WI38 (cell line): Measurements from ENCODE around the gene GFM1.

Experiments
- H3K4me3 ChIP-seq: 2 replicates; pipeline ENCODE4 v1.5.1; 2011; ENCODE audit warnings: low read depth, mild to moderate bottlenecking, control low read depth, low read length
- TF ChIP-seq, protein P1 (sequence below): IDR thresholded peaks from 2 replicates; pipeline ENCODE4 v1.5.1; 2012; ENCODE audit warnings: low read depth, mild to moderate bottlenecking, control low read depth, low read length

GFM1 gene

DNA sequence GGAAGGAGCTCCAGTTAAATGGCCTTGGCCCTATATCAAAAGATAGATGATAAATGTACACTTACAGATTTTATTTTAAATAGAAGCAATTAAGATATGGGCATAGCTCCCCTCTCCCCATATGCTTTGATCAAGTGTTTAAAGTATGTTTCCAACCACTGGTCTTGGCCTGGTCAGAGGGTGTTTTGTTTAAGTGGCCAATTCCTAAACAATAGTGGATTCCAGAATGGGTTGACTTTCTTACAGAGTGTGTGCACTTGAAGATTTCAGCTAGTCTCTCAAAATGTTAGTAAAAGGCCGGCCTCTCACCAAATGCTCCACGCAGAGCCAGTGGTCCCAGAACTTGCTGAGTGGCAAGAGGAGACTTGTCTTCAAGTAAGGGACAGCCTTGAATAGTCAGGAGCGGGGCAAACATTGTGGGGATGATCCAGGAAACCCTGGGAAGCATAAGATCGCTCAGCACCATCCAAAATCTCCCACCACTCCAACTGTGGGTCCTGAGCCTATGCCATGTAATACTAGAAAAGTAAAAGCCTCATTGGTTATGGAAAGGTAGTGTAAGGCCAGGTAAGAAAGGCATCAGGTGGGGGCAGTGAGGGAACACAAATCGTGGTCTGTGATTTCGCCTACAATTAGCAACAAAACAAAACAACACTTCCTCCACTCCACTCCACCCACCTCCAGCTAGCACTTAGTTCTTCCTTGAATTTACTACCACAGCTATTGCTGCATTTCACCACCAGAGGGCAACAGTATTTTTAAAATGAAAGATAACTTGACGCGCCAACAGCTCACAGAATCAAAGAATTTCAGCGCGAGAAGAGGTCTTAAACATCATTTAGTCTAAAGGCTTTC lies 83.1 kb downstream of the GFM1 start:
- TF ChIP-seq, protein P1, sequence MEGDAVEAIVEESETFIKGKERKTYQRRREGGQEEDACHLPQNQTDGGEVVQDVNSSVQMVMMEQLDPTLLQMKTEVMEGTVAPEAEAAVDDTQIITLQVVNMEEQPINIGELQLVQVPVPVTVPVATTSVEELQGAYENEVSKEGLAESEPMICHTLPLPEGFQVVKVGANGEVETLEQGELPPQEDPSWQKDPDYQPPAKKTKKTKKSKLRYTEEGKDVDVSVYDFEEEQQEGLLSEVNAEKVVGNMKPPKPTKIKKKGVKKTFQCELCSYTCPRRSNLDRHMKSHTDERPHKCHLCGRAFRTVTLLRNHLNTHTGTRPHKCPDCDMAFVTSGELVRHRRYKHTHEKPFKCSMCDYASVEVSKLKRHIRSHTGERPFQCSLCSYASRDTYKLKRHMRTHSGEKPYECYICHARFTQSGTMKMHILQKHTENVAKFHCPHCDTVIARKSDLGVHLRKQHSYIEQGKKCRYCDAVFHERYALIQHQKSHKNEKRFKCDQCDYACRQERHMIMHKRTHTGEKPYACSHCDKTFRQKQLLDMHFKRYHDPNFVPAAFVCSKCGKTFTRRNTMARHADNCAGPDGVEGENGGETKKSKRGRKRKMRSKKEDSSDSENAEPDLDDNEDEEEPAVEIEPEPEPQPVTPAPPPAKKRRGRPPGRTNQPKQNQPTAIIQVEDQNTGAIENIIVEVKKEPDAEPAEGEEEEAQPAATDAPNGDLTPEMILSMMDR, result peak; percentile 56
- H3K4me3 ChIP-seq, result no peak overlapping the region

- no peak overlapping the region for H3K4me3 ChIP-seq
Measured at GRCh38 chr3:158728061-158728377, 83.7 kb downstream of the GFM1 start.

DNA sequence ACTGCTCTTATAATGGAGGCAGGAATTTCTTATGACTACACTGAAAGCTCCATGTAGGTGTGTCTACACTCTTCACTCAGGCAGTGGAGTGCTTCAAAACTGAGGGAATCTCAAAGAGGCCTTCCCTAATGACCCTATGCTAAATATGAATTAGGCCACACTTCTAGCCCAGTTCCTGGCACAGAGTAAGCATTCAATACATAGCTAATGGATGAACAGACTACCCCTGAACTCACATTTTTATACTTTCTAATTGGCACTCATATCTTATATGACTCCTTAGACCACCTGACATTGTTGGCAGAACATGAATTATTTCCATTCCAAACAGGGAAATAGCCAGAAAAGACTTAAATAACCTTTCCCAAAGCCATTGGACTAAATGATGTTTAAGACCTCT lies 84.5 kb downstream of the GFM1 start:
- TF ChIP-seq, protein P1, result no peak
- H3K4me3 ChIP-seq, result no peak overlapping the region

More at GRCh38 chr3:158728061-158728377, 83.7 kb downstream of the GFM1 start:
- TF ChIP-seq, protein P1, result no peak

GRCh38 chr3:158731486-158731885 lies 87.2 kb downstream of the GFM1 start:
- TF ChIP-seq, protein P1, result no peak
- H3K4me3 ChIP-seq, result peak overlapping the region; percentile 60

DNA sequence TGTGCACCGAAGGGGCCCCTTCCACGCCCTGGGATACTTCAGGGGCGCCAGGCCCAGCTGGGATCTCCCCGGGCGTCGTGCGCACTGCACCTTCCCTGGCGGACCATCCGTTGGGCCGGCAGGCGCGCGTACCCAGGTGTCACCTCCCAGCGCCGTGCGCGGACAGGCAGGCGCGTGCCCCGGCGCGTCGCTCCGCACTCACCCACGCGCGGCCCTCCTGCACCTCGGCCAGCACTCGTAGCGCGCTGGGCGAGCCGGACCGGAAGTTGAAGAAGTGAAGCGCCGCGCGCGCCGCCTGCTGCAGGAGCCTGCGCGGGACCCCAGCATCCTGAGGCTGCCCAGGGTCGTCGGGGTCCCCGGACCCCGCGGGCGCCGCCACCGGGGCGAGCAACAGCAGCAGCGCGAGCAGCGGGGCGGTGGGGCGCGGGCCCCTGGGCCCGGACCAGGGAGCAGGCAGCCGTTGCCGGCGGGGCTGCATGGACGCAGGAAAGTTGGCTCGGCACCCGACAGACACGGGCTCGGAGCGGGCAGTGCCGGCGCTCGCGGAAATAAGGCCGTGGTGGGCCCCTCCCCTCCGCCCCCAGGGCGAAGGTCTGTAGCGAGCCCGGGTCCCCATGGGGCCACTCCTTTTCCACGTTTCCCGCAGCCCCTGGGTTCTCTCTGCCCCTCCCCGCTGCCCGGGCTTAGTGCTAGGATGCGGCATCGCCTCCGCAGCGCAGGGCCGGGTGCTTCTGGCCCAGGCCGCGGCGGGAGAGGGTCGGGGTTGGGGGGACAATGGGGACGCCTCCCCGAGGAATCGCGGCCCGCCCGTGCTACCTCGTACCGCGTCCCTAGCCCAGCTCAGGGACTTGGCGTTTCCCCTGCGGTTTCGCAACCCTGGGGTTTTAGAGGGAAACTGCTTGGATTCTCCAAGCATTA lies 87.9 kb downstream of the GFM1 start, which contains the start of gene RARRES1:
TSS of gene RARRES1 (minus strand) at position 520 of the 918 bp plus-strand sequence. CDS start at position 478, 42 bp downstream.
- peak within 1 kb of the TSS; percentile 60 for H3K4me3 ChIP-seq
- TF ChIP-seq, protein P1, result no peak

DNA sequence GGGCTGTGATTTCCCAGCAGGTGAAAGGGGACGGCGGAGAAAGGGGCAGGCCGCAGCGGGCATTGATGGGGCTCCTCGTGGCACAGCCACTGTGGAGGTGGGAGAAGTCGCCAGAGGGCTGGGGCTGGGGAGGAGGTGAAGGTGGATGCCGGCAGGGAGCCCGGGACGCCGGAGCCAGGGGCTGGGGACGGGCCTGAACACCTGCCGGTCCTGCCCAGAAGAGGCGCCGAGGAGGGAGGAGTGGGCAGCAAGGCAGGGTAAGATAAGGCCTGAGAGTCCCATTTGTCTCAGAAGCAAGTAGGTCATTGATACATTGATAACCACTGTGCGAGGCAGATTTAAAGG lies 88.5 kb downstream of the GFM1 start:
- TF ChIP-seq, protein P1, result no peak
- H3K4me3 ChIP-seq, result peak overlapping the region; percentile 60

- no peak overlapping the region for H3K4me3 ChIP-seq
- TF ChIP-seq, protein P1, result no peak
Measured at GRCh38 chr3:158733656-158734055, 89.3 kb downstream of the GFM1 start.
